Caco-2 (cell line): ENCODE measurements around the gene SRP19. TPM values are rescaled to one million over a fixed set of nuclear protein-coding genes. Genes with fewer than 3 reads are reported as not detected.
A peak's percentile ranks its signal among the peaks of the same experiment; 100 is the strongest.

Experiments
- BruUV-seq: library from RNA; stranded (reverse); fragments of 400-500 nt; replicated peaks from 2 replicates; lab custom pipeline; 2021; lab: Mats Ljungman, UMichigan
- CTCF ChIA-PET: fragments of 300-600 bp; sonication (Branson Sonifier 250); formaldehyde crosslinking; loops from one replicate; lab custom pipeline; 2022; ENCODE audit warnings: antibody characterized with exemption; lab: Charles Lee
- POLR2A ChIA-PET: fragments of 300-600 bp; sonication (Branson Sonifier 250); formaldehyde crosslinking; loops from one replicate; lab custom pipeline; 2022; ENCODE audit warnings: antibody characterized with exemption; lab: Charles Lee
- DNase-seq, 2 experiments: peaks; one replicate each; pipeline versions ENCODE4 v3.0.0 to v3.0.0-alpha.2; 2020 to 2022
- H3K27me3 ChIP-seq: replicated peaks from 2 replicates; pipeline ENCODE4 v1.6.0; 2011; ENCODE audit warnings: low read length; ENCODE audit not compliant: control insufficient read depth, insufficient read depth
- H3K36me3 ChIP-seq: 2 replicates; pipeline ENCODE4 v1.5.1; 2011; ENCODE audit warnings: low read length; ENCODE audit not compliant: control insufficient read depth, insufficient read depth
- H3K4me1 ChIP-seq: fragments of 250-450 bp; sonication (Bioruptor Pico); 2 replicates; pipeline ENCODE4 v1.5.1; 2020; ENCODE audit warnings: mild to moderate bottlenecking
- H3K4me3 ChIP-seq: 2 replicates; pipeline ENCODE4 v1.5.1; 2011; ENCODE audit warnings: low read depth, mild to moderate bottlenecking, control low read depth, low read length
- H3K9me3 ChIP-seq: fragments of 250-450 bp; sonication (Bioruptor Pico); 2 replicates; pipeline ENCODE4 v1.5.1; 2020; ENCODE audit warnings: mild to moderate bottlenecking, moderate library complexity
- H3K27ac Mint-ChIP-seq: one replicate; pipeline ENCODE4 v1.8.0; 2022; ENCODE audit warnings: mixed read lengths; ENCODE audit not compliant: unreplicated experiment
- H3K27me3 Mint-ChIP-seq: one replicate; pipeline ENCODE4 v1.8.0; 2022; ENCODE audit warnings: mixed read lengths; ENCODE audit not compliant: insufficient read depth, unreplicated experiment
- H3K36me3 Mint-ChIP-seq: one replicate; pipeline ENCODE4 v1.8.0; 2022; ENCODE audit warnings: mild to moderate bottlenecking, mixed read lengths; ENCODE audit not compliant: insufficient read depth, unreplicated experiment
- H3K4me1 Mint-ChIP-seq: one replicate; pipeline ENCODE4 v1.8.0; 2022; ENCODE audit warnings: low read depth, mixed read lengths; ENCODE audit not compliant: unreplicated experiment
- H3K4me3 Mint-ChIP-seq: one replicate; pipeline ENCODE4 v1.8.0; 2022; ENCODE audit warnings: mild to moderate bottlenecking, moderate library complexity, mixed read lengths; ENCODE audit not compliant: unreplicated experiment
- H3K9me3 Mint-ChIP-seq: one replicate; pipeline ENCODE4 v1.8.0; 2022; ENCODE audit warnings: mixed read lengths; ENCODE audit not compliant: unreplicated experiment
- intact Hi-C: fragments of 100-400 bp; cut with micrococcal nuclease; formaldehyde crosslinking; loops from one replicate; pipeline ENCODE4 v1.10.0; 2022; ENCODE audit not compliant: unreplicated experiment
- total RNA-seq: library from RNA; stranded (reverse); gene quantifications from 2 replicates; pipeline ENCODE4 v1.2.3, GENCODE V29; 2022
- TF ChIP-seq, protein P1 (sequence below), 2 experiments: fragments of 200-600 bp in 1 of 2; IDR thresholded peaks; 1 replicate in 1 of 2; 2 replicates in 1 of 2; pipeline versions ENCODE4 v1.5.1 to v1.8.0; 2011 to 2022; ENCODE audit warnings: antibody characterized with exemption in 1 of 2, control low read depth in 1 of 2, inconsistent platforms in 1 of 2, low read depth in 1 of 2, low read length in 1 of 2, mild to moderate bottlenecking in 1 of 2, moderate library complexity in 1 of 2; ENCODE audit not compliant: insufficient read depth in 1 of 2, severe bottlenecking in 1 of 2, unreplicated experiment in 1 of 2

Gene SRP19
- total RNA-seq, 1 experiment from 2014 or later, result 65.1 TPM

GRCh38 chr5:112862085-112862484, 998 bp downstream of the SRP19 start:
- peak overlapping the region; percentile 95 for H3K27ac Mint-ChIP-seq
- ChIA-PET POLR2A (interaction anchor here (0.8 kb wide), 1 partner anchor 77 kb away, joined by 3 read pairs; no protein-coding TSS in a partner anchor), CTCF (no interaction called here)
- no peak for DNase-seq
- peaks cover 1% of the 10 kb centered on the region for H3K36me3 ChIP-seq
- peak overlapping the region; percentile 85 for H3K4me3 Mint-ChIP-seq
- H3K27me3 Mint-ChIP-seq, result no peaks in the 10 kb centered on the region
- TF ChIP-seq, protein P1, sequence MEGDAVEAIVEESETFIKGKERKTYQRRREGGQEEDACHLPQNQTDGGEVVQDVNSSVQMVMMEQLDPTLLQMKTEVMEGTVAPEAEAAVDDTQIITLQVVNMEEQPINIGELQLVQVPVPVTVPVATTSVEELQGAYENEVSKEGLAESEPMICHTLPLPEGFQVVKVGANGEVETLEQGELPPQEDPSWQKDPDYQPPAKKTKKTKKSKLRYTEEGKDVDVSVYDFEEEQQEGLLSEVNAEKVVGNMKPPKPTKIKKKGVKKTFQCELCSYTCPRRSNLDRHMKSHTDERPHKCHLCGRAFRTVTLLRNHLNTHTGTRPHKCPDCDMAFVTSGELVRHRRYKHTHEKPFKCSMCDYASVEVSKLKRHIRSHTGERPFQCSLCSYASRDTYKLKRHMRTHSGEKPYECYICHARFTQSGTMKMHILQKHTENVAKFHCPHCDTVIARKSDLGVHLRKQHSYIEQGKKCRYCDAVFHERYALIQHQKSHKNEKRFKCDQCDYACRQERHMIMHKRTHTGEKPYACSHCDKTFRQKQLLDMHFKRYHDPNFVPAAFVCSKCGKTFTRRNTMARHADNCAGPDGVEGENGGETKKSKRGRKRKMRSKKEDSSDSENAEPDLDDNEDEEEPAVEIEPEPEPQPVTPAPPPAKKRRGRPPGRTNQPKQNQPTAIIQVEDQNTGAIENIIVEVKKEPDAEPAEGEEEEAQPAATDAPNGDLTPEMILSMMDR (IDR thresholded peaks at IDR 0.05; ENCODE audit: insufficient read depth in 1 of 2, low read depth in 1 of 2, low read length in 1 of 2, severe bottlenecking in 1 of 2, unreplicated experiment in 1 of 2), result no peak
- peak overlapping the region; percentile 69 for H3K4me3 ChIP-seq
- intact Hi-C loops, result loop anchor here (5.0 kb wide), 3 partner anchors 105 to 170 kb away; no protein-coding TSS in a partner anchor
- peaks cover 49% of the 10 kb centered on the region for H3K36me3 Mint-ChIP-seq
- no peaks in the 10 kb centered on the region for H3K9me3 Mint-ChIP-seq
- H3K4me1 ChIP-seq, result no peaks in the 10 kb centered on the region
- H3K9me3 ChIP-seq, result no peaks in the 10 kb centered on the region
- H3K4me1 Mint-ChIP-seq, result no peaks in the 10 kb centered on the region
- H3K27me3 ChIP-seq, result no peaks in the 10 kb centered on the region
- no TSS peak for BruUV-seq

- BruUV-seq, result no TSS peak
- DNase-seq, result no peak
- POLR2A ChIA-PET, result no interaction called here
- TF ChIP-seq, protein P1 (IDR thresholded peaks at IDR 0.05; ENCODE audit: insufficient read depth in 1 of 2, low read depth in 1 of 2, low read length in 1 of 2, severe bottlenecking in 1 of 2, unreplicated experiment in 1 of 2), result no peak
- Mint-ChIP-seq H3K9me3 (no peaks in the 10 kb centered on the region), H3K4me3 (peak overlapping the region; percentile 85), H3K27me3 (no peaks in the 10 kb centered on the region), H3K4me1 (no peaks in the 10 kb centered on the region), H3K36me3 (peaks cover 61% of the 10 kb centered on the region), H3K27ac (no peak overlapping the region)
- Histone ChIP-seq H3K36me3 (peaks cover 1% of the 10 kb centered on the region), H3K9me3 (no peaks in the 10 kb centered on the region), H3K4me1 (no peaks in the 10 kb centered on the region), H3K4me3 (no peak overlapping the region), H3K27me3 (no peaks in the 10 kb centered on the region)
- CTCF ChIA-PET, result no interaction called here
- intact Hi-C loops, result loop anchor here (5.0 kb wide), 3 partner anchors 104 to 171 kb away; no protein-coding TSS in a partner anchor
Measured at GRCh38 chr5:112863549-112863948, 2.5 kb downstream of the SRP19 start.

GRCh38 chr5:112865128-112865527, 4.0 kb downstream of the SRP19 start:
- H3K27me3 Mint-ChIP-seq, result no peaks in the 10 kb centered on the region
- H3K9me3 Mint-ChIP-seq, result no peaks in the 10 kb centered on the region
- DNase-seq, result no peak
- H3K4me1 Mint-ChIP-seq, result no peaks in the 10 kb centered on the region
- H3K27ac Mint-ChIP-seq, result no peak overlapping the region
- CTCF ChIA-PET, result no interaction called here
- H3K36me3 Mint-ChIP-seq, result peaks cover 74% of the 10 kb centered on the region
- TF ChIP-seq, protein P1 (IDR thresholded peaks at IDR 0.05; ENCODE audit: insufficient read depth in 1 of 2, low read depth in 1 of 2, low read length in 1 of 2, severe bottlenecking in 1 of 2, unreplicated experiment in 1 of 2), result no peak
- H3K27me3 ChIP-seq, result no peaks in the 10 kb centered on the region
- H3K4me3 ChIP-seq, result no peak overlapping the region
- POLR2A ChIA-PET, result interaction anchor here (0.7 kb wide), 1 partner anchor 1624 kb away, joined by 3 read pairs; no protein-coding TSS in a partner anchor
- BruUV-seq, result no TSS peak
- intact Hi-C loops, result no loop called here
- no peaks in the 10 kb centered on the region for H3K9me3 ChIP-seq
- no peak overlapping the region for H3K4me3 Mint-ChIP-seq
- peaks cover 1% of the 10 kb centered on the region for H3K36me3 ChIP-seq
- no peaks in the 10 kb centered on the region for H3K4me1 ChIP-seq
